ENCODE data around the gene KCNQ1. TPM values are rescaled to one million over a fixed set of nuclear protein-coding genes. Genes with fewer than 3 reads are reported as not detected.

Gene KCNQ1
- total and polyA plus RNA-seq, 9 of the 15 experiments (the other 6 are each of a cell fraction or from before 2014, with no cell fraction given) = 0.44 TPM; not detected in 8

DNA sequence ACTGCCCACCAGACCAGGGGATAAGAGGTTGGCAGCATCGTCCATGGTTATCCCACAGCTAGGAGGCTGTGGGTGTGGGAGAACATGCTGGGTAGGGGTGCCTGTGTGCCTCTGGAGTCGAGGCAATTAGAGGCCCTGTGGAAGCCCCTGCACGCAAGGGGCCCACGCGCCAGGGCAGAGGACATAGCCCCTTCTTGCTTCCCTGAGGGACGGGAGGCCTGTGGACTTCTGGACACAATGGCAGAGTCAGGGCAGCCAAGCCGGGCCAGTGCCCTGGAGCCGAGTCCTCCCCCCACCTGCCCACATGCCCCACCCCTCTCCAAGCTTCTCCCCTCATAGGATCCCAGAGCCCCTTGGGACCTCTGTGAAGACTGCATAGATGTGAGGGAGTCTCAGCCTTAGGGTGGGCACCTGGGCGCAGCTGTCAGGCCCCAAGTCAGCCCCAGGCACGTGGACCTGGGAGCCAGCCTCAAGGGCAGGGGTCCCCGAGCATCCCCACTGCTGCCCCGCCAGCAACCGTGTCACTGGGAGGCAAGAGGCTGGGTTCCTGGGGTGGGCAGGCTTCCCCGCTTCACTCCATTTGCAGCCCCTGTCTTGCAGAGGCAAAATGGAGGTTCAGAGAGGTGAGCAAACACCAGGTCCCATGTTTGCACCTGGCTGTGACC, 388.4 kb downstream of the KCNQ1 start:
- no peak overlapping the region for H3K4me3 ChIP-seq
- H3K79me2 ChIP-seq (ENCODE audit: control insufficient read depth, insufficient read depth, low read length) = no peaks in the 10 kb centered on the region
- no peaks in the 10 kb centered on the region for H4K20me1 ChIP-seq (replicated peaks; ENCODE audit: control insufficient read depth, insufficient read depth, low read length)
- H2AFZ ChIP-seq (ENCODE audit: low read depth, low read length) = no peak overlapping the region
- FAIRE-seq = no peak
- H3K4me1 ChIP-seq (replicated peaks in 1 of 2; ENCODE audit: control insufficient read depth in 2 of 2, insufficient read depth in 2 of 2, low read length in 2 of 2) = peaks cover 10 to 66% of the 10 kb centered on the region in 2 experiments
- POLR2A ChIA-PET = interaction anchor here (0.7 kb wide), 1 partner anchor 50 kb away, joined by 3 read pairs; no protein-coding TSS in a partner anchor
- no peaks in the 10 kb centered on the region for H3K9me1 ChIP-seq (ENCODE audit: control insufficient read depth, insufficient read depth, low read length)
- in situ Hi-C loops (cut with MboI) (no loop called here), intact Hi-C loops (cut with micrococcal nuclease) (no loop called here)
- no peak for ATAC-seq
- peaks cover under 1 to 14% of the 10 kb centered on the region in 2 experiments; a peak in 3 of 5 replicates for H3K27me3 ChIP-seq (ENCODE audit: control insufficient read depth in 2 of 2, insufficient read depth in 2 of 2, low read length in 2 of 2)
- H3K4me2 ChIP-seq (ENCODE audit: insufficient read depth, low read length) = no peak overlapping the region
- no TSS peak for BruUV-seq (replicated peaks)
- no peak for TF ChIP-seq KAT2B (IDR thresholded peaks at IDR 0.05; ENCODE audit: low read depth, low read length)
- H3K27ac ChIP-seq (ENCODE audit: extremely low read depth, low read depth, low read length) = no peak overlapping the region
- peak overlapping the region in 1 of 2 experiments; percentile 13; a peak in 1 of 4 replicates for H3K9ac ChIP-seq (ENCODE audit: insufficient read depth in 1 of 2, low read depth in 2 of 2, low read length in 2 of 2)
- CTCF ChIA-PET (ENCODE audit: low intra/inter-chr PET ratio) = no interaction called here
- 18% methylated on average over 12 of the region's 14 CpGs for WGBS (ENCODE audit: insufficient coverage, low coverage, missing lambda C conversion rate)
- no peak for DNase-seq (ENCODE audit: extremely low read depth in 1 of 4, low spot score in 3 of 4)
- H3K36me3 ChIP-seq (ENCODE audit: control insufficient read depth, insufficient read depth, low read length) = no peaks in the 10 kb centered on the region
- no peaks in the 10 kb centered on the region; the same call in 1 of the 2 replicates for H3K9me3 ChIP-seq (replicated peaks; ENCODE audit: control insufficient read depth, insufficient read depth, low read depth, low read length)

DNA sequence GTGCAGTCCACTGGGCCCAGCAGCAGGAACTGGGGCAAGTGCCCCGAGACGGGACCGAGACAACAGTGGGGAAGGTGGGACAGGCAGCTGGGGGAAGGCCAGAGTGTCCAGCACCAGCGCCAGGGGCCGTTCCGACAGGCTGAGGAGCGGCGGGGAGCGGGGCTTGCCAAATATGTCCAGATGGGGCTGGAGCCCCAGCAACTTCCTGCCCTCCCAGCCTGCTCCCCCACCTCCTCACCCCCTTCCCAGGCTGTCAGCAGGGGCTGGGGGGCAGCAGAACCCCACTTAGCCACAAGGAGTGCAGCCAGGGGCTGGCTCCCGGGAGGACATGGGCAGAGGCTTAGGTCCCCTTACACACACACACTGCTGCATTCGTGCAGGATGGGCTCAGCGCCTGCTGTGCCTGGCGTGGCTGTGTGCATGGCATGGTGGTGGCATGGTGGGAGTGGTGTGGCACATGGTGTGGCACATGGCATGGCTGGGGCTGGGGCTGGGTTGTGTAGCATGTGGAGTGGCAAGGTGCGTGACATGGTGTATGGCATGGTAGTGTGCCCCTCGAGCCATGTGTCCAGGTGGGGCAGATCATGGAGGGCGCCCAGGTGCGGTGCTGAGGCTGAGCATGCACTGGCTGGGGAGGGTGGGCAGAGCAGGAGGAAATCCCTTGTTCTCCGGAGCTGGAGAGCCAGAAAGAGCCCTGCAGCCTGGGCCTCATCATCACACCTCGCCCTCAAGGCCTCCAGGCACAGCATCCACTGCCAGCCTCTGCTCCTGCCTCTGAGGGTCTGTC, 389.1 kb downstream of the KCNQ1 start:
- no peaks in the 10 kb centered on the region for H3K9me1 ChIP-seq (ENCODE audit: control insufficient read depth, insufficient read depth, low read length)
- peaks cover 0 to 13% of the 10 kb centered on the region in 2 experiments; a peak in 1 of 5 replicates for H3K27me3 ChIP-seq (ENCODE audit: control insufficient read depth in 2 of 2, insufficient read depth in 2 of 2, low read length in 2 of 2)
- FAIRE-seq = no peak
- peak overlapping the region in 1 of 2 experiments; percentile 13; a peak in 2 of 4 replicates for H3K9ac ChIP-seq (ENCODE audit: insufficient read depth in 1 of 2, low read depth in 2 of 2, low read length in 2 of 2)
- 21% methylated on average over 12 of the region's 19 CpGs for WGBS (ENCODE audit: insufficient coverage, low coverage, missing lambda C conversion rate)
- H3K27ac ChIP-seq (ENCODE audit: extremely low read depth, low read depth, low read length) = no peak overlapping the region
- ATAC-seq = no peak
- in situ Hi-C loops (cut with MboI) (no loop called here), intact Hi-C loops (cut with micrococcal nuclease) (no loop called here)
- no peaks in the 10 kb centered on the region for H3K79me2 ChIP-seq (ENCODE audit: control insufficient read depth, insufficient read depth, low read length)
- CTCF ChIA-PET (ENCODE audit: low intra/inter-chr PET ratio) = no interaction called here
- H3K9me3 ChIP-seq (replicated peaks; ENCODE audit: control insufficient read depth, insufficient read depth, low read depth, low read length) = no peaks in the 10 kb centered on the region
- no peak overlapping the region for H2AFZ ChIP-seq (ENCODE audit: low read depth, low read length)
- no peaks in the 10 kb centered on the region for H4K20me1 ChIP-seq (replicated peaks; ENCODE audit: control insufficient read depth, insufficient read depth, low read length)
- TF ChIP-seq SNRNP70 (optimal IDR thresholded peaks at IDR 0.05; ENCODE audit: low read depth, low read length) = no peak
- TF ChIP-seq, protein P1, sequence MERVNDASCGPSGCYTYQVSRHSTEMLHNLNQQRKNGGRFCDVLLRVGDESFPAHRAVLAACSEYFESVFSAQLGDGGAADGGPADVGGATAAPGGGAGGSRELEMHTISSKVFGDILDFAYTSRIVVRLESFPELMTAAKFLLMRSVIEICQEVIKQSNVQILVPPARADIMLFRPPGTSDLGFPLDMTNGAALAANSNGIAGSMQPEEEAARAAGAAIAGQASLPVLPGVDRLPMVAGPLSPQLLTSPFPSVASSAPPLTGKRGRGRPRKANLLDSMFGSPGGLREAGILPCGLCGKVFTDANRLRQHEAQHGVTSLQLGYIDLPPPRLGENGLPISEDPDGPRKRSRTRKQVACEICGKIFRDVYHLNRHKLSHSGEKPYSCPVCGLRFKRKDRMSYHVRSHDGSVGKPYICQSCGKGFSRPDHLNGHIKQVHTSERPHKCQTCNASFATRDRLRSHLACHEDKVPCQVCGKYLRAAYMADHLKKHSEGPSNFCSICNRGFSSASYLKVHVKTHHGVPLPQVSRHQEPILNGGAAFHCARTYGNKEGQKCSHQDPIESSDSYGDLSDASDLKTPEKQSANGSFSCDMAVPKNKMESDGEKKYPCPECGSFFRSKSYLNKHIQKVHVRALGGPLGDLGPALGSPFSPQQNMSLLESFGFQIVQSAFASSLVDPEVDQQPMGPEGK (CRISPR knock-in tag; IDR thresholded peaks at IDR 0.05; ENCODE audit: borderline replicate concordance) = no peak
- TF ChIP-seq CBX2 (IDR thresholded peaks at IDR 0.05; ENCODE audit: insufficient read depth, low read length, poor library complexity, severe bottlenecking) = no peak
- TF ChIP-seq CREBBP (IDR thresholded peaks at IDR 0.05; ENCODE audit: low read depth, low read length) = no peak
- no peak for TF ChIP-seq NCOA1 (IDR thresholded peaks at IDR 0.05; ENCODE audit: low read depth)
- peaks cover 10 to 74% of the 10 kb centered on the region in 2 experiments for H3K4me1 ChIP-seq (replicated peaks in 1 of 2; ENCODE audit: control insufficient read depth in 2 of 2, insufficient read depth in 2 of 2, low read length in 2 of 2)
- no TSS peak for BruUV-seq (replicated peaks)
- H3K4me2 ChIP-seq (ENCODE audit: insufficient read depth, low read length) = no peak overlapping the region
- DNase-seq (ENCODE audit: extremely low read depth in 1 of 4, low spot score in 3 of 4) = no peak
- POLR2A ChIA-PET = interaction anchor here (0.7 kb wide), 1 partner anchor 51 kb away, joined by 3 read pairs; no protein-coding TSS in a partner anchor
- H3K4me3 ChIP-seq = no peak overlapping the region
- no peaks in the 10 kb centered on the region for H3K36me3 ChIP-seq (ENCODE audit: control insufficient read depth, insufficient read depth, low read length)
